HT1080 (cell line): ENCODE measurements around the gene PSME1. TPM values are rescaled to one million over a fixed set of nuclear protein-coding genes. Genes with fewer than 3 reads are reported as not detected.

Experiments
- DNase-seq: peaks from one replicate; pipeline ENCODE4 v3.0.0-alpha.2; 2015; ENCODE audit warnings: low read depth
- total RNA-seq: library from RNA; depleted of rRNA; stranded (reverse); fragments of >200 nt; shearing (Covaris generic); gene quantifications from 2 replicates; pipeline ENCODE4 v1.2.3, GENCODE V29; 2014

PSME1 gene
- total RNA-seq, 1 experiment from 2014 or later, result 149 TPM

DNA sequence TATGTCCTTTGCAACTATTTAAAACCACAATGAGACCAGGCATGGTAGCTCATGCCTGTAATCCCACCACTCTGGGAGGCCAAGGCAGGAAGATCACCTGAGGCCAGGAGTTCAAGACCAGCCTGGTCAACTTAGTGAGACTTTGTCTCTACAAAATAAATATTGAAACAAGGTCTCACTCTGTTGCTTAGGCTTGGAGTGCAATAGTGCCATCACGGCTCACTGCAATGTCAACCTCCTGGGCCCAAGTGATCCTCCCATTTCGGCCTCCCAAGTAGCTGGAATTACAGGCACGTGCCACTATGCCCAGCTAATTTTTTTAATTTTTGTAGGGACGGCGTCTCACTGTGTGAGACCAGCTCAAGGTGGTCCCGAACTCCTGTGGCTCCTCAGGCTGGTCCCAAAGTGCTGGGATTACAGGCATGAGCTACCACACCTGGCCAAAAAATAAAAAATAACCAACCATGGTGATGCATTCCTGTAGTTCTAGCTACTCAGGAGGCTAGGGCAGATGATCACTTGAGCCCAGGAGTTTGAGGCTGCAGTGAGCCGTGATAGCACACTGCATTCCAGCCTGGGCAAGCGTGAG lies 6.5 kb upstream of the PSME1 start:
- no peak for DNase-seq

- no peak for DNase-seq
Observed at GRCh38 chr14:24130380-24130716, 5.6 kb upstream of the PSME1 start, which contains the start of gene FITM1. Gene FITM1, plus strand, starts transcription at chr14:24130659. Its CDS starts 905 bp downstream, at chr14:24131564.

DNA sequence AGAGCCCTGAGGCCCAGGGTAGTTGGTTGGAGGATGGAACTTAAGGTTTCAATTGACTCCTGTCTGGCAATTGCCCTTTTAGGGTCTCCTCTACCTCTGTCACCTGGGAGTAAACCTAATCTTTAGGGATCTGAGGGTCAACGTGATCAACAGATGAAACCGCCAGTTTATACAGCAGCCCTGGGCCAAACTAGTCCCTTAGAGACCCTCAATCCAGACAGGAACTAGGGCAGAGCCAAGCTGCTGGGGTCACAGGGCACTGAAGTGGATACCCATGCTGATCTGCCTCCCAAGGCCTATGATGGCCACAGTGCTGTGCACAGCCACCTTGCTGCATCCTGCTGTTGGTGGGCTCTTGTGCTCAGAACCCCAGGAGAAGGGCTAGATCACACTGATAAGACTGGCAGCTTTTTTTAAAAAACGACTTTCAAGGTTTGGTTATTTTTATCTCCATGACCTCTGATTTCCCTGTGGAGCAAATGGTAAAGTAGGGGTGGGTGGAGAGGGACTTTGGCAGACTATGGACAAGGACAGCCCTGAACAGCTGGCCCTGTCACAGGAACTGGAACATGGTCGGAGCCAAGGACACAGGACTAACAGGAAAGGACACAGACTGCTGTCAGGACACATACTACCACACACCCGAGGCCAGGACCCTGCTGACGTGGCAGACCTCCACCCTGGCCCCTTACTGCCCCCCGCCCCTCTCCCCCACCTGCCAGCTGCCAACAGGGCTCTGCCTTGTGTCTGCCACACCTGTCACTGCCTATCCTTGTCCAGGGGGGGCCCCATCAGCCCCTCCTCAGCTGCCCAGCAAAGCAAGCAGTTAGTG lies 5.1 kb upstream of the PSME1 start:
- DNase-seq, result no peak

GRCh38 chr14:24131549-24131966 lies 4.4 kb upstream of the PSME1 start:
- no peak for DNase-seq

DNA sequence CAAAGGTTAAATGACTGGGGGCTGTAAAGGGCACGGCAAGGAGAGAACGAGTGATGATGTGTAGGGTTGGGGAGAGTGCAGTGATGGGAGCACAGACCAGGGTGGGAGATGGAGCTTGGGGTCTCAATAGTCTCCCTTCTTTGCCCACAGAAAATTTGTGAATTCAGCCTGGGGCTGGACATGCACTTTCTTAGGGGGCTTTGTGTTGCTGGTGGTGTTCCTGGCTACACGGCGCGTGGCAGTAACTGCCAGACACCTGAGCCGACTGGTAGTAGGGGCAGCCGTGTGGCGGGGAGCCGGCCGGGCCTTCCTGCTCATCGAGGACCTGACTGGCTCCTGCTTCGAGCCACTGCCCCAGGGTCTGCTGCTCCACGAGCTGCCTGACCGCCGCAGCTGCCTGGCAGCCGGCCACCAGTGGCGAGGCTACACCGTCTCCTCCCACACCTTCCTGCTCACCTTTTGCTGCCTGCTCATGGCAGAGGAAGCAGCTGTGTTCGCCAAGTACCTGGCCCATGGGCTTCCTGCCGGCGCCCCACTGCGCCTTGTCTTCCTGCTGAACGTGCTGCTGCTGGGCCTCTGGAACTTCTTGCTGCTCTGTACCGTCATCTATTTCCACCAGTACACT lies 3.8 kb upstream of the PSME1 start:
- DNase-seq, result no peak

GRCh38 chr14:24132976-24133375 lies 3.0 kb upstream of the PSME1 start:
- DNase-seq, result no peak

- DNase-seq, result no peak
Observed at GRCh38 chr14:24133735-24134134, 2.3 kb upstream of the PSME1 start.

DNA sequence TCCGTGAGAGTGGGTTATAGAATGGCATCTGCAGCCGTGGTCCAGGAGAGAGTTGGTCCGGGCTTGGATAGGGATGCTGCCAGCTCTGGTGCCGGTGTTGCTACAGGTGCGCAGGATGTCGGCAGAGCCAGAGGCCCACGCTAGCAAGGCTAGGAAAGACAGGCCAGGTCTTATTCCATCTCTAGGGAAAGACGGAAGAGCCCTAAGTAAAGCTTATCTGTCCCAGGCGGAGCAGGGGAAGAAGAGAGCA lies 485 bp upstream of the PSME1 start:
- no peak for DNase-seq

GRCh38 chr14:24136684-24137528 lies 912 bp downstream of the PSME1 start:
- DNase-seq, result no peak

GRCh38 chr14:24137529-24138395 lies 1.8 kb downstream of the PSME1 start:
- no peak for DNase-seq

DNA sequence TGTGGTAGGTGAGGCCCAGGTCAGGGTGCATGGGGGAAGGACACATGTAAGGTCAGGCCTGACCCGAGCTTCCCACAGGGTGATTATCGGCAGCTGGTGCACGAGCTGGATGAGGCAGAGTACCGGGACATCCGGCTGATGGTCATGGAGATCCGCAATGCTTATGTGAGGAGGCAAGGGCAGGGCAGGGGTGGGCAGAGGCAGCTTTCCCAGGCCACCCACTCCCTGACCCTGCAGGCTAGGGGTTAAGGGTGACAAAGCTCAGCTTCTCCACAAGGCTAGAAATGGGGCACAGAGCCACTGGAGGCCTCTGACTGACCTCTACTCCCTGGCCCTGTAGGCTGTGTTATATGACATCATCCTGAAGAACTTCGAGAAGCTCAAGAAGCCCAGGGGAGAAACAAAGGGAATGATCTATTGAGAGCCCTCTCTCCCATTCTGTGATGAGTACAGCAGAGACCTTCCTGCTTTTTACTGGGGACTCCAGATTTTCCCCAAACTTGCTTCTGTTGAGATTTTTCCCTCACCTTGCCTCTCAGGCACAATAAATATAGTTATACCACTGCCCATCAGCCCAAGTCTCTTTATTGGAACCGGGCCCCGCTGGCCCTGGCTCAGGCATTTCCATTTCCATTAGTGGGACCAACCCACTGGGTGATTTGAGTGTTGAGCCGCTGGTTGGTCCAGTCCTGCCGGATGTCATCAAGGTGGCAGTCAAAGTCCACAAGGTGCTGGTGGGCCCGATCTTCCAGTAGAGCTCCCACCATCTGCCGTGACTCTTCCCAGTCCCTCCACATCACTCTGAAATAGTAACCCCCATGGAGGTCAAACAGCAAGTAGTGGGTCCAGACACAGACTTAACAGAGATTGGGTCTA lies 2.6 kb downstream of the PSME1 start:
- DNase-seq, result no peak

DNA sequence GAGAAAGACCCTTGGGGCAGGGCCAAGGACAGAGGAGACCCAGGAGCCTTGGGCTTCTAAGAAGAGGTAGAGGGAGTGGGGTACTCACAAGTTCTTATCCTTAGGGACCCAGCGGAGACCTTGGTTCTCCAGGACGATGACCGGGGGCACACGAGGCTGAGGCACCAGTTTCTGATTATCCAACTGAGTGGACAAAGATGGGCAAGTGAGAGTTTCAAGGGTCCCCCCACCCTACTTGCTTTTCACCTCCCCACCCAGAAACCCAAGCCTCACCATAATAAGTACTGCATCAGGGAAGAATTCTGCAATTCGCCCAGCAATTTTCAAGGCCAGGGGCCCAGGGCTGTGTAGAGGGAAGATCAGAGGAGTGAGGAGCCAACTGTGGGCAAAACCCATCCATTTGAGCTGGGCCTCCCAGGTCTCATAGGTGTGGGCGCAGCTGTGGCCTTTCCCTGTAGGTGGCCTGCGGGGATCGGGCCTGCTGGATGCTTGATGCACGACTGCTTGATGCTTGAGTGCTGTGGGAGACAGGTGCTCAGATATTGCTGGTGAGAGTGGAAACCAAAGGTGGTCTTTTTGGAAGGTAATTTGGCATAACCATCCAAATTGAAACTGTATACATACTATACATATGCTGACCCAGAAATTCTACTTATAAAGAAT lies 3.4 kb downstream of the PSME1 start:
- no peak for DNase-seq

DNA sequence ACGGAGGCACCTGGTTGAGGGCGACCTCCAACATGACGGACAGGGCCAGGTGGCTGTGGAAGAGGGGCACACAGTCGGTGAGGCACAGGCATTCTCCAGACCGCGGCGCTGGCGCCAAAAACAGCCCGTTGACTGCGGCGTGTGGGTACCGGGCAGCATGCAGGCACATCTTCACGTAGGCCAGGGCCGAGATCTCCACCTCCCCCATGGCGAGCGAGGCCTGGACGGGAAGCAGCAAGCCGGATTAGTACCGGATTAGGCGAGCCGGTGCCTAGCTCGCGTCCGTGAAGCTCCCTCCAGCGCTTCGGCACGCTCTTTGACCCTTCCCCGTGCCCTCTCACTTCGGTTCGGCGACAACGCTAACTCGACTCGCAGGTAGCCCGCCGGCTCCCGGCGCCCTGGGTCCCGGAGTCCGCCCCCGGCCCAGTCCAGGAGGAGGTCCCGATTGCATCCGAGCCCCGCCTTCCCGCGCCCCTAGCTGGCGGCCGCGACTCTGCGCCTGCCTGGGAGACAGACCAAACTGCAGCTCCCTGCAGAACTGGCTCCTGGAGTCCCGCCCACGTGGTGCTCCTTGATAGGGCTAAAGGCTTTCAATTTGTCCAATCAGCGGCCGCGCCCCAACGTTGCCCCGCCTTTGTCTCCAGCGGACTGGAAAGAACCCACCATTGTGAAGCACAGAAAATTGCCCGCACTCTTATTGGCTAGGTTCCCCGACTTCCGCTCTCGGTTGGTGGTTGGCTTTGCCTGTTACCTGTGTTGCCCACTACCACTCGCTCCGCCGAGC lies 5.3 kb downstream of the PSME1 start, which contains the start of gene EMC9:
Gene EMC9, minus strand, starts transcription at position 495 of the 784 bp plus-strand sequence. Its CDS starts 287 bp downstream, at position 208.
- peak; percentile 100 for DNase-seq

- no peak for DNase-seq
Observed at GRCh38 chr14:24143511-24143910, 7.5 kb downstream of the PSME1 start.

GRCh38 chr14:24144451-24144850 lies 8.5 kb downstream of the PSME1 start:
- DNase-seq, result no peak

- DNase-seq, result no peak
Observed at GRCh38 chr14:24145219-24145618, 9.2 kb downstream of the PSME1 start.

GRCh38 chr14:24145690-24146452 lies 9.9 kb downstream of the PSME1 start:
- DNase-seq, result peak; percentile 53
